SHP77 (cell line): ENCODE data around the gene RPS18.
"Not testable (repeated sequence)": the region's sequence is repeated elsewhere in the genome, so short reads cannot be mapped to it uniquely, and the experiment has no call there.

ENCODE experiments used
- DNase-seq, 2 experiments: peaks; one replicate each; lab custom pipeline; 2025; lab: John Stamatoyannopoulos, UW

RPS18 gene

DNA sequence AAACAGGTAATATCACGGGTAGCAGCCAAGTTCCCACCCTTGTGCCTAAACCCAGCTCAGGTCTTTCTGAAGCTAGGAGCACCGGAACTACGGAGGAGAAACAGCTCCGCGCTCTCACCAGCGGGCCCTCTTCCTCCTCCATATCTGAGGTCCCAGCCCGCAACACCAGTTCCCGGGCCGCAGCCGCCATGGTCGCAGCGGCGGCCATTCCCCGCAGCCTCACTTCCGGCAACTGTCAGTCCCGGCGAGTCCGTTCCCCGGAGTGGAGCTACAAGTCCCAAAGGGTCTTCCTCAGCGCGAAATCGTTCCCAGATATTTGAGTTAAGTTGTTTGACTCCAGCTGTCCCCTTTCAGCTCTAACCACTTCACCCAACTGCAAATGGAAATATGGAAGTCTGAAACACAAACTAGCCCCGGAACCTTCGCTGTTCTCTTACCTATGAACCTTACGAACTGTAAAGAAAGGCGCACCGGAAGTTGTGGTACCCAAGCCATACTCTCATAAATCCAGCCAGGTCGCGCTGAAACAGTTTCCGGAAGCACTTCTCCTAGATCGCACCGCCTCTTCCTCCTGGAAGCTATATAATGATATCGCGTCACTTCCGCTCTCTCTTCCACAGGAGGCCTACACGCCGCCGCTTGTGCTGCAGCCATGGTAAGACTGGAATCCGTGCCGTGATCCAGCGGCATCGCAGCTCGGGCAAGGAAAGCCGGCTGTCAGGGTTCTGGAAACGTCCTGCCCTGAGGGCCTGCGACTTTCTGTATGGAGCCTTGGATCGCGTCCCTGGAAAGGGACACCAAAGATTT, at the start of gene RPS18, which contains the start of gene VPS52:
Gene RPS18 (plus strand): TSS at position 608 of the 807 bp plus-strand sequence. CDS start 45 bp downstream, at position 653.
Gene VPS52 (minus strand): TSS at position 409 of the 807 bp plus-strand sequence. CDS start 201 bp downstream, at position 208.
- DNase-seq: peak; percentile 94

DNA sequence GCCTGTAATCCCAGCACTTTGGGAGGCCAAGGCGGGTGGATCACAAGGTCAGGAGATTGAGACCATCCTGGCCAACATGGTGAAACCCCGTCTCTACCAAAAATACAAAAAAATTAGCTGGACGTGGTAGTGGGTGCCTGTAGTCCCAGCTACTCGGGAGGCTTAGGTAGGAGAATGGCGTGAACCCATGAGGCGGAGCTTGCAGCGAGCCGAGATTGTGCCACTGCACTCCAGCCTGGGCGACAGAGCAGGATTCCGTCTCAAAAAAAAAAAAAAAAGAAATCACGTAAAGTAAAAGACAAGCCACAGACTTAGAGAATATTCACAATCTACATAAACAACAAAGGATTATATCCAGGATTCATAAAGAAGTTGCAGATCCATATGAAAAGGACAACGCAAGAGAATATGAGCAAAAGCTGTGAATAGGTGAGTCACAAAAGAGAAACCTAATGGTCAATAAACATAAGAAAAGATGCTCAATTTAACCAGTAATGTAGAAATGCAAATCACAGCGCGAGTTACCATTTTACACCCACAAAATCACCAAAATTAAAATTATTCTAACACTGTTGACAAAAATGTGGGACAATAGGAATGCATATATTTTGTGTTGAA, 45.3 kb upstream of the RPS18 start:
- DNase-seq: not testable (repeated sequence)

DNA sequence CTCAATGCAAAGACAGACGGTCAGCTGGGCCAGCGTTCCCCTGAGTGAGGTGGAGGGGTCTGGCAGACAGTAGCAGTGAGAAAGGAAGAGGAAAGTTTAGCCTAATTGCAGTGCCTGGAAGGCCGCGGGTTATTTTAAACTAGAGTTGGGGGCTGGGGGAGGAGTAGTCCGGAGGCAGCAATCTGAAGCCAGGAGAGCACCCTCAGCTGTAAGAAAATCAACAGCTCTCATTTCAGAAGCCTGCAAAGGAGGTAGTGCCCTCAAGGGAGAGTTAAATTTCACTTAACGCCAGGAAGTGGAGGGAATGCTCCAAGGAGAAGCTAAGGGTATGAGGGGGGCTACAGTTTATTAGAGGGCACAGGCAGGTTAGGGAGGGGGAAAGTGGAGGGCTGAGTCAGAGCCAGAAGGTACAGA, 36.6 kb upstream of the RPS18 start:
- no peak for DNase-seq

GRCh38 chr6:33236328-33236727, 35.5 kb upstream of the RPS18 start:
- no peak for DNase-seq

DNA sequence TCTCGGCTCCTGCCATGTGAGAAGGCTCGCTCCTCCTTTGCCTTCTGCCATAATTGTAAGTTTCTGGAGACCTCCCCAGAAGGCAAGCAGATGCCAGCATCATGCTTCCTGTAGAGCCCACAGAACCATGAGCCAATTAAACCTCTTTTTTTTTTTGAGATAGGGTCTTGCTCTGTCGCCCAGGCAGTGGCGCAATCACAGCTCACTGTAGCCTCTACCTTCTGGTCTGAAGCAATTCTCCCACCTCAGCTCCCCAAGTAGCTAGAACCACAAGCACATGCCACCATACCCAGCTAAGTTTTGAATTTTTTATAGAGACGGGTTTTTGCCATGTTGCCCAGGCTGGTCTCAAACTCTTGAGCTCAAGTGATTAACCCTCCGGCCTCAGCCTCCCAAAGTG, 35.0 kb upstream of the RPS18 start:
- no peak for DNase-seq

DNA sequence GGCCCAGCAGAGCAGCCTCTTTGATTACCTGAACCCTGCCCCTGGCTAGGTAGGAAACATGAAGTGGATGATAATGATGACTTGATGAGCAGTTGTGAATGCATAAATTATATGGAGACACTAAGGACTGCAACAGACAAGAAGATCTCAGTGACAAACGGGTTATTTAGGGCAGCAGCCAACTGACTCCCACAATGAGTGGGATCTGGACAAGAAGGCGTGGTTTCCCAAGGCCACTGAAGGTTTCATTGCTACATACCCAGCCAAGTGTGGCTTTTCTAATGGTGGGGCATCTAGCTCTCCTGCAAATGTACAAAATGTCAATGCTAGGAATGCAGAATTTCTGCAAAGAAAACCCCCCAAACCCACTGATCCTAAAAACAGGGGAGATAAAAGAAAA, 34.1 kb upstream of the RPS18 start:
- DNase-seq: no peak

GRCh38 chr6:33241968-33242367, 29.9 kb upstream of the RPS18 start:
- no peak for DNase-seq

- DNase-seq: no peak
Observed at GRCh38 chr6:33243476-33243875, 28.4 kb upstream of the RPS18 start.

DNA sequence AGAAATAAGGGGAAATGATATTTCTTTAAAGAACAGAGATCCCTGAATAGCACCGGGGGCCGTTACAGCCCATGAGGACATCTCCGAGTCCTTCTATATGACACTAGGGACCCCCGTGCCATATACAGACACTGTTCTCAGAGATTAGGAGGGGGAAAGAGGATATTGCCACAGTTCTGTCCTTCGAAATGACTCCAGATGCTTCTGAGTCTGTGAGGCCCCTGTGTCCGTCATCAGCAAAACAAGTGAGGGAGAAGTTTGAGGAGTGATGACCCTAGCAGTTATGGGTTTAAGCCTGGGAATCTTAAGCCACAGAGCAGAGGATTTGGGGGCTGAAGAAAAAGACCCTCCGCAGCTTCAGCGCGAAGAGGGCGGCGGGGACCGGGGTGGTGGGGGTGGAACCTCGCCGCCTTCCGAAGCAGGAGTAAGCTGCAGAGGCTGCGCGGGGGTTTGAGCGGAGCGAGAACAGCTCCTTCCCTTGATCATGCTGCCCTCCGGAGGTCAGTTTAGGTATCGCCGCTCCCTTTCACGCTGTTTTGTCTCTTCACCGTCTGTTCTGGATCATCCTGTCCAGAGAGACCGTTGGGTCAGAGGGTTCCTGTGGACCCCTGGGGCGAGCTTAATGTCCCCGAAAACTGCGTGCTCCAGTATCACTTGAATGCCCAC, 23.8 kb upstream of the RPS18 start:
- DNase-seq: peak; percentile 55 to 71

DNA sequence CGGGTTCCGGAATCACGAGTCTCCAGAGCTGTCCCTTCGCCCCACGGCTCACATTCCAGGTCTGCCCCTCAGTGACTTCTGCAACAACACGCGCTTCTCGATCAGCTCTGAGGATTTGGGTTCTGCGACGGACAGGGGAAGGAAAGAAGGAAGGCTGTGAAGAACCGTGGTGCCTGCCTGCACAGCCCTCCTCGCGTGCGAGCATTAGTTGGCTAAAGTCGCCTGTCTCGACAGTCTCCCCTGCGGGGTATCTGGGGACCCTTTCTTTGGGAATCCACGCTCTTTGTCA, 23.3 kb upstream of the RPS18 start:
- peak; percentile 31 to 41 for DNase-seq

DNA sequence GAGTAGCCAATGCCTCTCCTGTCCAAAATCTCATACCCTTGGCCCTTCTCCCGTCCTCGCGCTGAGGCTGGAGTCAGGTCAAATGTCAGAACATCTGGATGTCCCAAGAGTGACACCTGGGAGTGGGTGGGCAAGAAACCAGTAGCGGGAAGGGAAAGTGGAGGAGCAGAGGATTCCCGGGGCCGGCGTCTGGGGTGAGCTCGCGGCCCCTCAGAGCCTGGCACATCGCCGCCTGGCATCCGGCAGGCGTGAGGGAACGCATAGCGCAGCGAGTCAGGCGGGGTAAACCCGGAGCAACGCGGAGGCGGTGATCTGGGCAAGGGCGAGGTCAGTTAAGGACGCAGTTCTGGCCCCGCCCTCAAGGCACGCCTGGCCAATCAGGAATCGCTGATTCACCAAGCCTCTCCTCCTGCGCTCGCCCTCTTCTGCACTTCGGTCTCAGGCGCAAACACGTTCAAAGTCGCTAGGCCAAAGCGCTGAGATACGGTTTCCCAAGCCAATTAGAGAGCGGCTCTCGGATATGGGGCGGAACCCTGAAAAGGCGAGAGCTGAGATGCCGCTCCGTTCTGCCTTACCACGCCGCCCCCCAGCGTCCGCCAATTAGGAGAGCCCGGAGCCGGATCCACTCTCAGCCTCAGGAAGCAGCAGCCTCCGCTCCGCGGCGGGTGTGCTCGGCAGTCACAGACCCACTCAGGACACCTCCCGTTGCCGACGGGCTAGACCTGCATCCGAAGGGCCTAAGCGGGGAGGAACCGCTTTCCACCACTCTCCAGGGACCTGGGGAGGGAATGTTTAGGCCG, 22.7 kb upstream of the RPS18 start:
- peak; percentile 98 to 99 for DNase-seq

GRCh38 chr6:33249732-33250630, 21.9 kb upstream of the RPS18 start:
- no peak for DNase-seq

DNA sequence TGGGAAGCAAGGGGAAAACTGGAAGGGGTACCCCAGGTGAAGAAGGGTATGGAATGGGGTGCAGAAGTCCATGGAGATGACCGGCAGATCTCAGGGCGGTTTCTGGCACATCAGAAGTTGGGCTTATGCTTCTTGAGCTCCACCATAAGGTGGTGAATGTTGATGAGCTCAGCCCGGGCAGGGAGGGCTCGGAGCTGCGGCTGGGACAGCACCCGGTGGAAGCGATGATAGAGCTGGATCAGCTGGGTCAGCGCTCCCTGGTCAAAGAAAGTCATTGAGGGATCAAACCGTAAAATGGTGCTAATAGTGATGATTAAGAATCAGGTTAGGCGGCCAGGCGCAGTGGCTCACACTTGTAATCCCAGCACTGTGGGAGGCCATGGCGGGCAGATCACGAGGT, 21.1 kb upstream of the RPS18 start:
- DNase-seq: no peak

DNA sequence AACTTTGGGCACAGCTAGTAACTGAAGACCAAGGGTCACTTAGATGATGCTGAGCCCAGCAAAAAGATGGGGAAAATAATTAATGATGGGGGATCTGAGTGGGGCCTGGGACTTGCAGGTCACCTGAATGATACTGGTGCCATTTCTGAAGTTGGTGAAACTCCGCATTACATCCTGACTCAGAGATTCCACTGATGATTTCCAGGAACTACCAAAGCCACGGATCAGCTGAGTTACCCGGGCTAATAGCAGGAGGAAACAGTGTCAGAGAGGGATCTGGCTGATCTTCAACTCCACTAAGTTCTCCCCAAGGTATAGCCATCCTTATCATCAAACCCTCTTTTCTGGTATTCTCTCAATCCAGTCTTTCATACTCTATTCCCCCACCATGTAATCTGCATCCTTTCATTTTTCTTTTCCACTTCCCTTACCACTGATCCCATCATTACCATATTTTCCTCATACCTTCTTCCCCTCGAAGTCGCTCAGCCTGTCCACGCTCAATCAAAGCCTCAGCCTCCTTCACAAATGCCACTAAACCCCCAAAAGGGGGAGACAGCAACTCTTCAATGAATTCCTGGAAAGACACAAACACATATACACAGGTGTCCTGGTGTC, 20.4 kb upstream of the RPS18 start:
- DNase-seq: no peak

GRCh38 chr6:33252759-33253158, 19.1 kb upstream of the RPS18 start:
- DNase-seq: no peak

GRCh38 chr6:33254591-33254990, 17.3 kb upstream of the RPS18 start:
- DNase-seq: no peak

- DNase-seq: no peak
Observed at GRCh38 chr6:33259032-33259431, 12.8 kb upstream of the RPS18 start.

- not testable (repeated sequence) for DNase-seq
Observed at GRCh38 chr6:33262490-33262889, 9.4 kb upstream of the RPS18 start.

DNA sequence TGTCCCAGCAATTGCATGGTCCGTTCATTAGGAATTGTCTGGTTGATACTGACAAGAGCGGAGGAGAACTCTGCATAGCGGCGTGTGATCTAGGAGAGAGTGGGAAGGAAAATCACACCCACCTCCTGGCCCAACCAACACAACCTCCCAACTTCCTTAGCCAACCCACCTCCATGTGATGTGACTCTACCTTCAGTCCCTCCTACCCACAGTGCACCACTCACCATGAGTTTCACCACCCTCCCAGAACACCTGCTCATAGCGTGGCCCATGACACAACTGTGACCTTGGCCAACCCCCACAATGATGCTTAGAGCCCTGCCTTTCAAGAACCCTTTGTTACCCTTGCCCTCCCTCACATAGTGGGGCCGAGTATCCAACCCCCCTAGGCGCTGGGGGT, 7.9 kb upstream of the RPS18 start:
- no peak for DNase-seq

GRCh38 chr6:33271117-33271467, 783 bp upstream of the RPS18 start:
- DNase-seq: no peak
